Omental fat pad (tissue), 4 donors: ENCODE results near the gene CADPS2. TPM values are rescaled to one million over a fixed set of nuclear protein-coding genes. Genes with fewer than 3 reads are reported as not detected.

Source experiments
- ATAC-seq: fragments of 150-250 bp; one replicate; pipeline ENCODE4 v1.9.1; 2016; ENCODE audit warnings: mild to moderate bottlenecking, moderate library complexity; ENCODE audit not compliant: low FRiP score
- DNase-seq: peaks from one replicate; pipeline ENCODE4 v3.0.0-alpha.2; 2019; ENCODE audit warnings: low spot score
- CTCF ChIP-seq, 3 donors: fragments of 450-650 bp; IDR thresholded peaks; one replicate each; pipeline ENCODE4 v1.5.1; 2016 to 2017; ENCODE audit warnings: antibody characterized with exemption in 3 of 3, mild to moderate bottlenecking in 3 of 3, moderate library complexity in 2 of 3
- total RNA-seq, 4 donors: library from RNA; depleted of rRNA; stranded (reverse); fragments of >200 nt; gene quantifications; one replicate each; pipeline ENCODE4 v1.1.0, GENCODE V29; 2016

The CADPS2 gene
- total RNA-seq, 4 donors from 2014 or later = 15.3 to 41.9 (median 24.4) TPM

GRCh38 chr7:122518488-122518887, 367.8 kb downstream of the CADPS2 start:
- DNase-seq = no peak
- no peak for ATAC-seq
- no peak for TF ChIP-seq CTCF (IDR thresholded peaks at IDR 0.05)

GRCh38 chr7:122517576-122517975, 368.7 kb downstream of the CADPS2 start:
- DNase-seq (no peak), ATAC-seq (no peak)
- no peak for TF ChIP-seq CTCF (IDR thresholded peaks at IDR 0.05)

- TF ChIP-seq CTCF (IDR thresholded peaks at IDR 0.05) = no peak
- DNase-seq (no peak), ATAC-seq (no peak)
These were observed 370.9 kb downstream of the CADPS2 start for GRCh38 chr7:122515404-122515803.

GRCh38 chr7:122511268-122511667, 375.0 kb downstream of the CADPS2 start:
- ATAC-seq (no peak), DNase-seq (no peak)
- no peak for TF ChIP-seq CTCF (IDR thresholded peaks at IDR 0.05)

GRCh38 chr7:122507591-122507990, 378.7 kb downstream of the CADPS2 start:
- no peak for TF ChIP-seq CTCF (IDR thresholded peaks at IDR 0.05)
- no peak for ATAC-seq
- no peak for DNase-seq

DNA sequence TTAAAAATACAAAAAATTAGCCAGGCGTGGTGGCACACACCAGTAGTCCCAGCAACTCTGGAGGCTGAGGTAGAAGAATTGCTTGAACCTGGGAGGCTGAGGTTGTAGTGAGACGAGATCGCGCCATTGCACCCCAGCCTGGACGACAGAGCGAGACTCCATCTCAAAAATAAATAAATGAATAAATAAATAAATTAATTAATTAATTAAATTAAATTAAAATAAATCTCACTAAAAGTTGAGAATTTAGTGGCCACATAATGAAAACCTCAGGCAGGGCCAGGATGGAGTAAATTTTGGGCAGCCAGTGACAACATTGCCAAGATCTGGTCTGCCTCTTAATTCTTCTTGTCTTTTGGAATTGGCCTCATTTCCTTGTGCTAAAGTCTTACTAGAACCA, 394.3 kb downstream of the CADPS2 start:
- DNase-seq (no peak), ATAC-seq (no peak)
- TF ChIP-seq CTCF (IDR thresholded peaks at IDR 0.05) = no peak

- TF ChIP-seq CTCF (IDR thresholded peaks at IDR 0.05) = no peak
- DNase-seq (no peak), ATAC-seq (no peak)
These were observed 398.0 kb downstream of the CADPS2 start for GRCh38 chr7:122488241-122488640.
